CD14-positive monocyte (primary cell): ENCODE measurements around the gene RSPO3. TPM values are rescaled to one million over a fixed set of nuclear protein-coding genes. Genes with fewer than 3 reads are reported as not detected.

ENCODE experiments used
- DNase-seq, 3 donors: peaks; one replicate each; pipeline ENCODE4 v3.0.0-alpha.2; 2011 to 2022
- H2AFZ ChIP-seq: 2 replicates; pipeline ENCODE4 v1.6.0; 2012; ENCODE audit warnings: mild to moderate bottlenecking, low read depth, low read length, inconsistent platforms; ENCODE audit not compliant: insufficient read depth, poor library complexity, severe bottlenecking
- H3K27ac ChIP-seq, 2 donors: 1 replicate in 1 of 2; 2 replicates in 1 of 2; pipeline ENCODE4 v1.5.1; 2012 to 2013; ENCODE audit warnings: low read length in 2 of 2, control low read depth in 1 of 2, inconsistent platforms in 1 of 2, low read depth in 1 of 2, mild to moderate bottlenecking in 1 of 2
- H3K27me3 ChIP-seq, 2 donors: one replicate each; pipeline versions ENCODE4 v1.6.0 to v1.6.1; 2011 to 2013; ENCODE audit warnings: low read length in 2 of 2; ENCODE audit not compliant: control insufficient read depth in 2 of 2, insufficient read depth in 2 of 2
- H3K36me3 ChIP-seq, 2 donors: replicated peaks in 1 of 2; 1 replicate in 1 of 2; 2 replicates in 1 of 2; pipeline versions ENCODE4 v1.5.1 to v1.6.1; 2012 to 2013; ENCODE audit warnings: low read length in 2 of 2, control low read depth in 1 of 2, inconsistent platforms in 1 of 2, mild to moderate bottlenecking in 1 of 2; ENCODE audit not compliant: insufficient read depth in 2 of 2, control insufficient read depth in 1 of 2
- H3K4me1 ChIP-seq, 2 donors: 1 replicate in 1 of 2; 2 replicates in 1 of 2; pipeline versions ENCODE4 v1.5.1 to v1.6.1; 2012 to 2013; ENCODE audit warnings: low read length in 2 of 2, control low read depth in 1 of 2, inconsistent platforms in 1 of 2, mild to moderate bottlenecking in 1 of 2, moderate library complexity in 1 of 2; ENCODE audit not compliant: insufficient read depth in 2 of 2, control insufficient read depth in 1 of 2
- H3K4me2 ChIP-seq: replicated peaks from 2 replicates; pipeline ENCODE3; 2012; ENCODE audit warnings: low read length, moderate library complexity, mild to moderate bottlenecking; ENCODE audit not compliant: poor library complexity, severe bottlenecking; ENCODE audit errors: extremely low read depth
- H3K4me3 ChIP-seq, 3 experiments: fragments of 200-600 bp in 1 of 3; sonication (generic) in 1 of 3; replicated peaks in 1 of 3; 1 replicate in 2 of 3; 2 replicates in 1 of 3; pipeline ENCODE4 v1.5.1; 2011 to 2013; ENCODE audit warnings: low read length in 3 of 3, mild to moderate bottlenecking in 3 of 3, control low read depth in 2 of 3, low read depth in 2 of 3, inconsistent platforms in 1 of 3, moderate library complexity in 1 of 3
- H3K79me2 ChIP-seq: 2 replicates; pipeline ENCODE4 v1.6.0; 2012; ENCODE audit warnings: mild to moderate bottlenecking, control low read depth, inconsistent platforms, low read length, moderate library complexity; ENCODE audit not compliant: insufficient read depth
- H3K9ac ChIP-seq: 2 replicates; pipeline ENCODE4 v1.6.0; 2017; ENCODE audit warnings: low read length, mild to moderate bottlenecking; ENCODE audit not compliant: insufficient read depth, poor library complexity, severe bottlenecking
- H3K9me3 ChIP-seq, 2 donors: replicated peaks in 1 of 2; 1 replicate in 1 of 2; 2 replicates in 1 of 2; pipeline versions ENCODE4 v1.5.1 to v1.6.1; 2012 to 2013; ENCODE audit warnings: low read length in 2 of 2, control low read depth in 1 of 2; ENCODE audit not compliant: control insufficient read depth in 1 of 2, insufficient read depth in 1 of 2
- H4K20me1 ChIP-seq: 2 replicates; pipeline ENCODE4 v1.6.0; 2012; ENCODE audit warnings: mild to moderate bottlenecking, low read length, control low read depth, moderate library complexity; ENCODE audit not compliant: insufficient read depth
- H3K27ac Mint-ChIP-seq, 7 donors: one replicate each; pipeline ENCODE4 v1.8.0; 2020; ENCODE audit warnings: mild to moderate bottlenecking in 7 of 7, mixed read lengths in 7 of 7, moderate library complexity in 6 of 7, inconsistent platforms in 2 of 7
- H3K27me3 Mint-ChIP-seq, 3 donors: one replicate each; pipeline ENCODE4 v1.8.0; 2021 to 2022; ENCODE audit warnings: low read depth in 3 of 3, mild to moderate bottlenecking in 3 of 3, mixed read lengths in 3 of 3, moderate library complexity in 3 of 3, inconsistent platforms in 1 of 3
- H3K36me3 Mint-ChIP-seq, 2 donors: one replicate each; pipeline ENCODE4 v1.8.0; 2020; ENCODE audit warnings: mixed read lengths in 2 of 2, inconsistent platforms in 1 of 2, mild to moderate bottlenecking in 1 of 2
- H3K4me1 Mint-ChIP-seq: one replicate; pipeline ENCODE4 v1.8.0; 2020; ENCODE audit warnings: mild to moderate bottlenecking, mixed read lengths
- H3K4me3 Mint-ChIP-seq, 2 donors: one replicate each; pipeline ENCODE4 v1.8.0; 2020; ENCODE audit warnings: mild to moderate bottlenecking in 2 of 2, mixed read lengths in 2 of 2, moderate library complexity in 1 of 2
- H3K9me3 Mint-ChIP-seq, 7 donors: one replicate each; pipeline ENCODE4 v1.8.0; 2020 to 2022; ENCODE audit warnings: mixed read lengths in 7 of 7, mild to moderate bottlenecking in 6 of 7, moderate library complexity in 6 of 7, inconsistent platforms in 2 of 7
- CTCF ChIP-seq: fragments of 200-600 bp; IDR thresholded peaks from one replicate; pipeline ENCODE4 v1.8.0; 2022; ENCODE audit warnings: antibody characterized with exemption, mild to moderate bottlenecking
- WGBS: methylation state at CpG from one replicate; pipeline ENCODE4 v1.1.5; 2013; ENCODE audit warnings: missing lambda C conversion rate; ENCODE audit not compliant: insufficient coverage; 5-methylcytosine and 5-hydroxymethylcytosine counted together
- intact Hi-C, 2 donors: fragments of 100-400 bp; cut with micrococcal nuclease; formaldehyde crosslinking; loops; one replicate each; pipeline versions ENCODE4 v1.15.0 to v1.15.1; 2023
- polyA plus RNA-seq, 3 donors: library from polyadenylated mRNA; depleted of rRNA in 1 of 3; unstranded in 2 of 3; stranded (reverse) in 1 of 3; fragments of 300-500 nt in 2 of 3; fragments of >200 nt in 1 of 3; fragmentation: Illumina TruSeq in 2 of 3; gene quantifications; 1 replicate in 2 of 3; 2 replicates in 1 of 3; pipeline ENCODE4 v1.2.3, GENCODE V29; 2012 to 2021

RSPO3 gene
- polyA plus RNA-seq, 3 donors = not detected

- Histone ChIP-seq H3K27ac (no peak overlapping the region), H4K20me1 (no peaks in the 10 kb centered on the region), H3K36me3 (no peaks in the 10 kb centered on the region), H3K9me3 (no peaks in the 10 kb centered on the region), H3K4me1 (no peaks in the 10 kb centered on the region), H3K9ac (no peak overlapping the region), H3K79me2 (no peaks in the 10 kb centered on the region), H2AFZ (no peak overlapping the region), H3K4me2 (no peak overlapping the region), H3K27me3 (peaks cover 0 to 6% of the 10 kb centered on the region in 2 donors), H3K4me3 (no peak overlapping the region)
- no peak for DNase-seq
- WGBS = 100% methylated on average over 1 of the region's 3 CpGs
- H3K9me3 Mint-ChIP-seq = peaks cover 0 to 2% (median 0%) of the 10 kb centered on the region in 7 donors
- no peaks in the 10 kb centered on the region for H3K36me3 Mint-ChIP-seq
- H3K4me3 Mint-ChIP-seq = no peak overlapping the region
- intact Hi-C loops = no loop called here
- no peak overlapping the region for H3K27ac Mint-ChIP-seq
- no peaks in the 10 kb centered on the region for H3K4me1 Mint-ChIP-seq
- TF ChIP-seq CTCF = no peak
- peaks cover 3 to 16% (median 14%) of the 10 kb centered on the region in 3 donors for H3K27me3 Mint-ChIP-seq
Observed at GRCh38 chr6:127162836-127163235, 44.4 kb downstream of the RSPO3 start.

GRCh38 chr6:127164036-127164435 lies 45.6 kb downstream of the RSPO3 start:
- no peak overlapping the region for H3K9ac ChIP-seq
- Mint-ChIP-seq H3K9me3 (peaks cover 0 to 3% (median 2%) of the 10 kb centered on the region in 7 donors), H3K27me3 (peaks cover 1 to 16% (median 11%) of the 10 kb centered on the region in 3 donors), H3K36me3 (no peaks in the 10 kb centered on the region), H3K4me1 (no peaks in the 10 kb centered on the region), H3K4me3 (no peak overlapping the region), H3K27ac (no peak overlapping the region)
- H3K4me3 ChIP-seq = no peak overlapping the region
- DNase-seq = no peak
- no peaks in the 10 kb centered on the region for H3K4me1 ChIP-seq
- H3K36me3 ChIP-seq = no peaks in the 10 kb centered on the region
- no peak overlapping the region for H2AFZ ChIP-seq
- no peak overlapping the region for H3K4me2 ChIP-seq
- peaks cover 0 to 6% of the 10 kb centered on the region in 2 donors for H3K27me3 ChIP-seq
- intact Hi-C loops = no loop called here
- H3K9me3 ChIP-seq = no peaks in the 10 kb centered on the region
- no CpG with 5 or more reads among the region's 3 CpGs for WGBS
- no peaks in the 10 kb centered on the region for H4K20me1 ChIP-seq
- TF ChIP-seq CTCF = no peak
- H3K79me2 ChIP-seq = no peaks in the 10 kb centered on the region
- no peak overlapping the region for H3K27ac ChIP-seq
